H1 (cell line): ENCODE data around the gene RPL37. TPM values are rescaled to one million over a fixed set of nuclear protein-coding genes. Genes with fewer than 3 reads are reported as not detected.

Experiments used
- CTCF ChIA-PET: fragments of 300-600 bp; sonication (Branson Sonifier 250); formaldehyde crosslinking; loops from one replicate; lab custom pipeline; 2021; ENCODE audit not compliant: partially characterized antibody; lab: Charles Lee
- POLR2A ChIA-PET: fragments of 300-600 bp; sonication (Branson Sonifier 250); formaldehyde crosslinking; loops from one replicate; lab custom pipeline; 2021; ENCODE audit warnings: inconsistent platforms; ENCODE audit not compliant: partially characterized antibody; lab: Charles Lee
- DNase-seq, 2 experiments: peaks; one replicate each; pipeline versions ENCODE4 v3.0.0 to v3.0.0-alpha.2; 2010 to 2022; ENCODE audit warnings: low spot score in 2 of 2, low read depth in 1 of 2, mixed read lengths in 1 of 2
- FAIRE-seq: peaks from 2 replicates; lab custom pipeline; 2011; peaks lifted over from hg19 to GRCh38; lab: Jason Lieb, UNC
- H2AFZ ChIP-seq: 2 replicates; pipeline ENCODE4 v1.8.1; 2012; ENCODE audit warnings: low read length, inconsistent platforms
- H2AK5ac ChIP-seq: 2 replicates; pipeline ENCODE4 v1.6.1; 2013; ENCODE audit warnings: low read depth, low read length
- H2BK120ac ChIP-seq: replicated peaks from 2 replicates; pipeline ENCODE3; 2013; ENCODE audit warnings: low read depth, low read length, inconsistent platforms
- H2BK12ac ChIP-seq: 2 replicates; pipeline ENCODE4 v1.6.1; 2013; ENCODE audit warnings: low read depth, low read length
- H2BK15ac ChIP-seq: 2 replicates; pipeline ENCODE4 v1.6.1; 2013; ENCODE audit warnings: low read length
- H2BK20ac ChIP-seq: 2 replicates; pipeline ENCODE4 v1.6.1; 2013; ENCODE audit warnings: low read length
- H2BK5ac ChIP-seq: 2 replicates; pipeline ENCODE4 v1.6.1; 2013; ENCODE audit warnings: low read depth, low read length
- H3K14ac ChIP-seq: 2 replicates; pipeline ENCODE4 v1.6.1; 2013; ENCODE audit warnings: inconsistent platforms; ENCODE audit not compliant: insufficient read length
- H3K18ac ChIP-seq: 2 replicates; pipeline ENCODE4 v1.6.1; 2013; ENCODE audit warnings: low read length; ENCODE audit errors: extremely low read depth
- H3K23ac ChIP-seq: 2 replicates; pipeline ENCODE4 v1.6.1; 2013; ENCODE audit warnings: inconsistent platforms; ENCODE audit not compliant: insufficient read length
- H3K23me2 ChIP-seq: 2 replicates; pipeline ENCODE4 v1.6.1; 2013; ENCODE audit warnings: low read depth, low read length
- H3K27ac ChIP-seq: 2 replicates; pipeline ENCODE4 v1.6.1; 2011; ENCODE audit warnings: low read depth, low read length, inconsistent platforms
- H3K27me3 ChIP-seq, 4 experiments: replicated peaks in 1 of 4; 1 replicate in 1 of 4; 2 replicates in 3 of 4; pipeline versions ENCODE4 v1.6.1 to v1.8.1; 2011 to 2013; ENCODE audit warnings: low read length in 3 of 4, mild to moderate bottlenecking in 3 of 4, inconsistent platforms in 2 of 4, mixed read lengths in 2 of 4, moderate library complexity in 1 of 4; ENCODE audit not compliant: control insufficient read depth in 3 of 4, insufficient read depth in 3 of 4; ENCODE audit errors: extremely low read depth in 1 of 4
- H3K36me3 ChIP-seq, 4 experiments: 2 replicates each; pipeline versions ENCODE4 v1.6.1 to v1.8.1; 2011 to 2013; ENCODE audit warnings: mild to moderate bottlenecking in 4 of 4, low read length in 3 of 4, moderate library complexity in 2 of 4, control low read depth in 1 of 4, inconsistent platforms in 1 of 4; ENCODE audit not compliant: insufficient read depth in 4 of 4, control insufficient read depth in 2 of 4
- H3K4ac ChIP-seq: replicated peaks from 2 replicates; pipeline ENCODE3; 2013; ENCODE audit warnings: low read length, low read depth, mixed read lengths, inconsistent platforms; ENCODE audit not compliant: insufficient read length
- H3K4me1 ChIP-seq, 4 experiments: replicated peaks in 1 of 4; 1 replicate in 1 of 4; 2 replicates in 3 of 4; pipeline versions ENCODE4 v1.6.1 to v1.8.1; 2011 to 2013; ENCODE audit warnings: low read length in 3 of 4, inconsistent platforms in 2 of 4, mixed read lengths in 1 of 4; ENCODE audit not compliant: insufficient read depth in 4 of 4, control insufficient read depth in 3 of 4
- H3K4me2 ChIP-seq, 2 experiments: 2 replicates each; pipeline versions ENCODE4 v1.6.1 to v1.8.1; 2011 to 2013; ENCODE audit warnings: low read depth in 2 of 2, low read length in 2 of 2, control low read depth in 1 of 2, inconsistent platforms in 1 of 2, mild to moderate bottlenecking in 1 of 2; ENCODE audit not compliant: insufficient read depth in 1 of 2
- H3K4me3 ChIP-seq, 4 experiments: fragments of 200-600, 300-600 bp in 1 of 4; sonication (generic), shearing (Covaris generic), sonication (Bioruptor Twin) in 1 of 4; 2 replicates each; pipeline versions ENCODE4 v1.5.1 to v1.8.1; 2011 to 2016; ENCODE audit warnings: low read length in 4 of 4, low read depth in 3 of 4, control low read depth in 2 of 4, inconsistent platforms in 2 of 4, mild to moderate bottlenecking in 2 of 4, mixed read lengths in 1 of 4, moderate library complexity in 1 of 4; ENCODE audit not compliant: insufficient read depth in 2 of 4; ENCODE audit errors: extremely low read depth in 1 of 4
- H3K56ac ChIP-seq: replicated peaks from 2 replicates; pipeline ENCODE3; 2013; ENCODE audit warnings: low read depth, mild to moderate bottlenecking, mixed read lengths, low read length, inconsistent platforms; ENCODE audit not compliant: insufficient read length
- H3K79me1 ChIP-seq: 2 replicates; pipeline ENCODE4 v1.6.1; 2013; ENCODE audit warnings: low read depth, low read length, control low read depth
- H3K79me2 ChIP-seq, 2 experiments: 2 replicates each; pipeline versions ENCODE4 v1.6.1 to v1.8.1; 2012 to 2013; ENCODE audit warnings: low read length in 2 of 2, mild to moderate bottlenecking in 2 of 2, inconsistent platforms in 1 of 2; ENCODE audit not compliant: insufficient read depth in 2 of 2, control insufficient read depth in 1 of 2
- H3K9ac ChIP-seq, 4 experiments: replicated peaks in 1 of 4; 1 replicate in 1 of 4; 2 replicates in 3 of 4; pipeline versions ENCODE4 v1.6.1 to v1.8.1; 2011 to 2013; ENCODE audit warnings: low read depth in 3 of 4, low read length in 3 of 4, control low read depth in 2 of 4, mild to moderate bottlenecking in 2 of 4, moderate library complexity in 2 of 4, inconsistent platforms in 1 of 4; ENCODE audit errors: extremely low read depth in 1 of 4
- H3K9me3 ChIP-seq, 2 experiments: 2 replicates each; pipeline versions ENCODE4 v1.6.1 to v1.8.1; 2012 to 2013; ENCODE audit warnings: mild to moderate bottlenecking in 2 of 2, moderate library complexity in 2 of 2, control low read depth in 1 of 2, inconsistent platforms in 1 of 2, low read depth in 1 of 2, low read length in 1 of 2, mixed read lengths in 1 of 2; ENCODE audit not compliant: insufficient read depth in 2 of 2
- H4K20me1 ChIP-seq, 2 experiments: replicated peaks in 1 of 2; 2 replicates each; pipeline versions ENCODE3 to v1.8.1; 2011 to 2013; ENCODE audit warnings: inconsistent platforms in 2 of 2, low read length in 2 of 2, mild to moderate bottlenecking in 1 of 2; ENCODE audit not compliant: insufficient read depth in 2 of 2, control insufficient read depth in 1 of 2
- H4K5ac ChIP-seq: 2 replicates; pipeline ENCODE4 v1.6.1; 2013; ENCODE audit warnings: low read length, low read depth, mixed read lengths, inconsistent platforms; ENCODE audit not compliant: insufficient read length
- H4K8ac ChIP-seq: 2 replicates; pipeline ENCODE4 v1.8.0; 2013; ENCODE audit warnings: mild to moderate bottlenecking, moderate library complexity, low read length, inconsistent platforms; ENCODE audit not compliant: insufficient read depth; ENCODE audit errors: extremely low read depth
- H4K91ac ChIP-seq: replicated peaks from 2 replicates; pipeline ENCODE3; 2013; ENCODE audit warnings: low read length, mixed read lengths, inconsistent platforms; ENCODE audit not compliant: insufficient read length
- BCL11A ChIP-seq, 2 experiments: IDR thresholded peaks; one replicate each; pipeline ENCODE4 v1.6.1; 2011; ENCODE audit warnings: low read depth in 2 of 2, low read length in 2 of 2, mild to moderate bottlenecking in 2 of 2
- polyA plus RNA-seq, 7 experiments: library from polyadenylated mRNA; depleted of rRNA in 3 of 7; stranded (reverse) in 5 of 7; unstranded in 2 of 7; fragments of >200 nt in 5 of 7; fragments of 200-250 nt in 2 of 7; gene quantifications; 1 replicate in 5 of 7; 2 replicates in 1 of 7; 4 replicates in 1 of 7; pipeline versions ENCODE4 v1.2.1 to v1.2.3, GENCODE V29; 2011 to 2013; ENCODE audit warnings: missing spikeins in 2 of 7, mixed read lengths in 2 of 7
- total RNA-seq: library from RNA; stranded (reverse); fragmentation: NEBNext Ultra II Directional; extraction: Animal tissue kit (Norgen Biotek cat#: 25700); gene quantifications from 2 replicates; pipeline ENCODE4 v1.2.1, GENCODE V29; 2021

Gene RPL37
- total and polyA plus RNA-seq, 2 of the 8 experiments (the other 6 are each of a cell fraction or from before 2014, with no cell fraction given): 467 to 1,534 TPM

GRCh38 chr5:40781843-40782409 lies 53.1 kb downstream of the RPL37 start:
- H3K4me2 ChIP-seq: no peak overlapping the region
- H3K23me2 ChIP-seq: no peaks in the 10 kb centered on the region
- no peak overlapping the region for H2BK5ac ChIP-seq
- H4K8ac ChIP-seq: no peak overlapping the region
- H3K79me2 ChIP-seq: peaks cover 0 to 86% of the 10 kb centered on the region in 2 experiments; a peak in 3 of 4 replicates
- H3K79me1 ChIP-seq: peaks cover 5% of the 10 kb centered on the region; the same call in 1 of the 2 replicates
- ChIA-PET CTCF (interaction anchor here (0.5 to 1.2 kb wide), 2 partner anchors 17 to 1084 kb away, joined by 3 to 6 read pairs; partner anchors contain the start of gene PRKAA1), POLR2A (interaction anchor here (0.7 to 1.1 kb wide), 4 partner anchors 44 to 85 kb away, joined by 3 to 4 read pairs (median 3); partner anchors contain the start of gene RPL37)
- DNase-seq: no peak
- no peak overlapping the region for H3K27ac ChIP-seq
- no peak for FAIRE-seq
- no peak for TF ChIP-seq BCL11A (IDR thresholded peaks at IDR 0.05; ENCODE audit: low read depth in 2 of 2, low read length in 2 of 2)
- peaks cover 0 to 2% (median 0%) of the 10 kb centered on the region in 4 experiments; a peak in 2 of 8 replicates for H3K36me3 ChIP-seq
- H2AFZ ChIP-seq: no peak overlapping the region
- no peak overlapping the region for H2AK5ac ChIP-seq
- H3K4me3 ChIP-seq: no peak overlapping the region
- H2BK120ac ChIP-seq: no peak overlapping the region
- H4K5ac ChIP-seq: no peak overlapping the region
- no peak overlapping the region for H3K18ac ChIP-seq
- H3K23ac ChIP-seq: no peak overlapping the region
- H2BK20ac ChIP-seq: no peak overlapping the region
- no peak overlapping the region for H3K14ac ChIP-seq
- no peaks in the 10 kb centered on the region for H3K4me1 ChIP-seq
- no peaks in the 10 kb centered on the region for H3K27me3 ChIP-seq
- no peak overlapping the region for H3K9ac ChIP-seq
- H3K9me3 ChIP-seq: no peaks in the 10 kb centered on the region
- no peak overlapping the region for H2BK12ac ChIP-seq
- peaks cover 4 to 7% of the 10 kb centered on the region in 2 experiments for H4K20me1 ChIP-seq
- H2BK15ac ChIP-seq: no peak overlapping the region
- no peak overlapping the region for H3K4ac ChIP-seq
- H4K91ac ChIP-seq: no peak overlapping the region
- no peak overlapping the region for H3K56ac ChIP-seq
